Prostate gland (tissue), 2 donors: ENCODE measurements around the gene BRICD5.

ENCODE experiments used
- POLR2AphosphoS5 ChIP-seq: sonication (generic); formaldehyde crosslinking; IDR thresholded peaks from one replicate; pipeline ENCODE4 v1.6.1; 2017; ENCODE audit warnings: antibody characterized with exemption
- TF ChIP-seq, protein P1 (sequence below), 4 experiments: fragments of 200-600 bp in 2 of 4; fragments of 450-650 bp in 2 of 4; sonication (generic) in 2 of 4; IDR thresholded peaks; 1 replicate in 3 of 4; 2 replicates in 1 of 4; pipeline ENCODE4 v1.5.1; 2016 to 2019; ENCODE audit warnings: antibody characterized with exemption in 4 of 4, mild to moderate bottlenecking in 2 of 4, moderate library complexity in 2 of 4

DNA sequence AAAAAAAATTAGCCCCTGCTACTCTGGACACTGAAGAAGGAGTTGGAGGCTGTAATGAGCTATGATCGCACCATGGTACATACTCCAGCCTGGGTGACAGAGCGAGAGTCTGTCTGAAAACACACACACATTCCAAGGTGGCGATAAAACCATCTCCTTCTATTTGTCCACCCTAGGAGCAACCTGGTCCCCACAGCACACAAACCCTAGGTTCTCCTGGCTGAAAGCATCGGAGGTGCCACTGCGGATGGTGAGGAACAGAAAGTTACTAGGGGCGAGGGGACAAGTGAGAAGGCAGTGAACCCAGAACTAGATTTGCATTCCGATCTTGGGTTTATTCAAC is 42.1 kb upstream of the BRICD5 start:
- no peak for TF ChIP-seq POLR2AphosphoS5
- TF ChIP-seq, protein P1, sequence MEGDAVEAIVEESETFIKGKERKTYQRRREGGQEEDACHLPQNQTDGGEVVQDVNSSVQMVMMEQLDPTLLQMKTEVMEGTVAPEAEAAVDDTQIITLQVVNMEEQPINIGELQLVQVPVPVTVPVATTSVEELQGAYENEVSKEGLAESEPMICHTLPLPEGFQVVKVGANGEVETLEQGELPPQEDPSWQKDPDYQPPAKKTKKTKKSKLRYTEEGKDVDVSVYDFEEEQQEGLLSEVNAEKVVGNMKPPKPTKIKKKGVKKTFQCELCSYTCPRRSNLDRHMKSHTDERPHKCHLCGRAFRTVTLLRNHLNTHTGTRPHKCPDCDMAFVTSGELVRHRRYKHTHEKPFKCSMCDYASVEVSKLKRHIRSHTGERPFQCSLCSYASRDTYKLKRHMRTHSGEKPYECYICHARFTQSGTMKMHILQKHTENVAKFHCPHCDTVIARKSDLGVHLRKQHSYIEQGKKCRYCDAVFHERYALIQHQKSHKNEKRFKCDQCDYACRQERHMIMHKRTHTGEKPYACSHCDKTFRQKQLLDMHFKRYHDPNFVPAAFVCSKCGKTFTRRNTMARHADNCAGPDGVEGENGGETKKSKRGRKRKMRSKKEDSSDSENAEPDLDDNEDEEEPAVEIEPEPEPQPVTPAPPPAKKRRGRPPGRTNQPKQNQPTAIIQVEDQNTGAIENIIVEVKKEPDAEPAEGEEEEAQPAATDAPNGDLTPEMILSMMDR (IDR thresholded peaks at IDR 0.05): no peak
